ENCODE measurements around the gene PPP1R26.
"Not testable (repeated sequence)": the region's sequence is repeated elsewhere in the genome, so short reads cannot be mapped to it uniquely, and the experiment has no call there.

DNA sequence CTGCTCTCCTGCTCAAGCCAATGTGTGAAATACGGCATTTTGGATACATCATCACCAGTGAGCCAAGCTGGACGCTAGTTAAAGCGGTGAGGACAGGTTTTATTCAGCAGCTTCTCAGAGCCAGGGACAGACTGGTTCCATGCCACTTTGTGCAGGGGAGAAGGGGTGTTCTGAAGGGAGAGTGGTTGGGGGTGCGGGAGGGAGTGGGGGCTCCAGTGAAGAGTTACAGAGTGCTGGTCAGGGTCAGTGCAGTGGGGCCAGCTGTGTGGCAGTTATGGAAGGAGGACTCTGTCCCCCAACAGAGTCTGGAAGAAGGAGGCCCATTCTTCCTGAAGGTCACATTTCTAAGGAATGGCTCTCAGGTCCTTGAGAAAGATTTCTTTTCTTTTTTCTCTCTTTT is 55.2 kb downstream of the PPP1R26 start:
- TF ChIP-seq, protein P1, sequence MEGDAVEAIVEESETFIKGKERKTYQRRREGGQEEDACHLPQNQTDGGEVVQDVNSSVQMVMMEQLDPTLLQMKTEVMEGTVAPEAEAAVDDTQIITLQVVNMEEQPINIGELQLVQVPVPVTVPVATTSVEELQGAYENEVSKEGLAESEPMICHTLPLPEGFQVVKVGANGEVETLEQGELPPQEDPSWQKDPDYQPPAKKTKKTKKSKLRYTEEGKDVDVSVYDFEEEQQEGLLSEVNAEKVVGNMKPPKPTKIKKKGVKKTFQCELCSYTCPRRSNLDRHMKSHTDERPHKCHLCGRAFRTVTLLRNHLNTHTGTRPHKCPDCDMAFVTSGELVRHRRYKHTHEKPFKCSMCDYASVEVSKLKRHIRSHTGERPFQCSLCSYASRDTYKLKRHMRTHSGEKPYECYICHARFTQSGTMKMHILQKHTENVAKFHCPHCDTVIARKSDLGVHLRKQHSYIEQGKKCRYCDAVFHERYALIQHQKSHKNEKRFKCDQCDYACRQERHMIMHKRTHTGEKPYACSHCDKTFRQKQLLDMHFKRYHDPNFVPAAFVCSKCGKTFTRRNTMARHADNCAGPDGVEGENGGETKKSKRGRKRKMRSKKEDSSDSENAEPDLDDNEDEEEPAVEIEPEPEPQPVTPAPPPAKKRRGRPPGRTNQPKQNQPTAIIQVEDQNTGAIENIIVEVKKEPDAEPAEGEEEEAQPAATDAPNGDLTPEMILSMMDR (IDR thresholded peaks at IDR 0.05; ENCODE audit: low read depth, low read length): not testable (repeated sequence)
- not testable (repeated sequence) for TF ChIP-seq POLR2A (IDR thresholded peaks at IDR 0.05; ENCODE audit: extremely low read depth, insufficient read length); MYC (IDR thresholded peaks at IDR 0.05; ENCODE audit: low read depth, low read length)
- TF ChIP-seq, protein P2, sequence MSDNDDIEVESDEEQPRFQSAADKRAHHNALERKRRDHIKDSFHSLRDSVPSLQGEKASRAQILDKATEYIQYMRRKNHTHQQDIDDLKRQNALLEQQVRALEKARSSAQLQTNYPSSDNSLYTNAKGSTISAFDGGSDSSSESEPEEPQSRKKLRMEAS (IDR thresholded peaks at IDR 0.05; ENCODE audit: low read depth, low read length): not testable (repeated sequence)

All from NB4 (cell line).